ENCODE measurements around the gene GTF2A2. TPM values are rescaled to one million over a fixed set of nuclear protein-coding genes. Genes with fewer than 3 reads are reported as not detected.

Gene GTF2A2
- total and polyA plus RNA-seq, 8 donors, result 1.2 to 82.9 (median 26.5) TPM

- Histone ChIP-seq H3K36me3 (peaks cover 49 to 75% (median 71%) of the 10 kb centered on the region in 4 donors), H3K27ac (no peak overlapping the region), H3K4me3 (no peak overlapping the region), H3K9me3 (no peaks in the 10 kb centered on the region), H3K27me3 (no peaks in the 10 kb centered on the region), H3K4me1 (peaks cover 4 to 24% (median 15%) of the 10 kb centered on the region in 4 donors)
- no peak for TF ChIP-seq EP300 (IDR thresholded peaks at IDR 0.05)
- TF ChIP-seq CTCF (IDR thresholded peaks at IDR 0.05), result no peak
- TF ChIP-seq POLR2AphosphoS5 (IDR thresholded peaks at IDR 0.05), result no peak
- no peak for TF ChIP-seq POLR2A (IDR thresholded peaks at IDR 0.05)
- DNase-seq, result no peak
- intact Hi-C loops (cut with DNase I; ENCODE audit: low total_unique reads), result no loop called here
- 92 to 97% (median 96%) methylated on average over 6 of the region's 6 CpGs for WGBS, 5 donors
These were observed 23.0 kb upstream of the GTF2A2 start for GRCh38 chr15:59680346-59680745.

GRCh38 chr15:59678620-59679019, 21.3 kb upstream of the GTF2A2 start:
- no peak for TF ChIP-seq CTCF (IDR thresholded peaks at IDR 0.05)
- TF ChIP-seq POLR2AphosphoS5 (IDR thresholded peaks at IDR 0.05), result no peak
- no peak for TF ChIP-seq EP300 (IDR thresholded peaks at IDR 0.05)
- no peak for TF ChIP-seq POLR2A (IDR thresholded peaks at IDR 0.05)
- 45 to 81% (median 71%) methylated on average over 1 of the region's 1 CpG for WGBS, 5 donors
- Histone ChIP-seq H3K36me3 (peaks cover 61 to 92% (median 88%) of the 10 kb centered on the region in 4 donors), H3K27ac (no peak overlapping the region), H3K9me3 (no peaks in the 10 kb centered on the region), H3K4me1 (peaks cover 0 to 7% (median under 1%) of the 10 kb centered on the region in 4 donors), H3K4me3 (no peak overlapping the region), H3K27me3 (no peaks in the 10 kb centered on the region)
- DNase-seq, result no peak
- intact Hi-C loops (cut with DNase I; ENCODE audit: low total_unique reads), result no loop called here

DNA sequence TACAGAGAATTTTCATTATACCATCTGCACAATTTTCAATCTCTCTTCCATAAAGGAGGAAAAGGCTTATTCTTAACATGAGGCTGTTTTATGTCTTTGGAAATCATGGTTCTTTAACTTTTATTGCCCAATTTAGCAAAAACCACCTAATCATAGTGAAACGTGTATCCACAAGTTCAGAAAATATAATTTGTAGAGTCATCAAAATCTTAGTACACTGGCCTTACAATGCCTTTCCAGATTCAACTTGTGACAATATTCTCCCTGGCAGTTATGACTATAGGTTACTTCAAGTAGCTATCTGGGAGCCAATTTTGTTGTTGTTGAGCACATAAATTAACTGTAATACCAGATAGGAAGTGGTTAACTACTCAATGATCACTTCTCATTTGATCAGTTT, 20.9 kb upstream of the GTF2A2 start:
- Histone ChIP-seq H3K36me3 (peaks cover 66 to 93% (median 92%) of the 10 kb centered on the region in 4 donors), H3K4me1 (peaks cover 0 to 2% (median 0%) of the 10 kb centered on the region in 4 donors), H3K9me3 (no peaks in the 10 kb centered on the region), H3K4me3 (no peak overlapping the region), H3K27me3 (no peaks in the 10 kb centered on the region), H3K27ac (no peak overlapping the region)
- 62 to 92% (median 79%) methylated on average over 1 of the region's 1 CpG for WGBS, 5 donors
- intact Hi-C loops (cut with DNase I; ENCODE audit: low total_unique reads), result no loop called here
- TF ChIP-seq POLR2AphosphoS5 (IDR thresholded peaks at IDR 0.05) (no peak), POLR2A (IDR thresholded peaks at IDR 0.05) (no peak), CTCF (IDR thresholded peaks at IDR 0.05) (no peak), EP300 (IDR thresholded peaks at IDR 0.05) (no peak)
- no peak for DNase-seq

- peaks cover 74 to 100% (median 100%) of the 10 kb centered on the region in 4 donors for H3K36me3 ChIP-seq
- H3K4me3 ChIP-seq, result no peak overlapping the region
- no peaks in the 10 kb centered on the region for H3K27me3 ChIP-seq
- H3K4me1 ChIP-seq, result no peaks in the 10 kb centered on the region
- intact Hi-C loops (cut with DNase I; ENCODE audit: low total_unique reads), result no loop called here
- H3K9me3 ChIP-seq, result no peaks in the 10 kb centered on the region
- 94 to 100% (median 98%) methylated on average over 23 of the region's 23 CpGs for WGBS, 5 donors
- TF ChIP-seq POLR2AphosphoS5 (IDR thresholded peaks at IDR 0.05) (no peak), POLR2A (IDR thresholded peaks at IDR 0.05) (no peak), EP300 (IDR thresholded peaks at IDR 0.05) (no peak), CTCF (IDR thresholded peaks at IDR 0.05) (no peak)
- H3K27ac ChIP-seq, result no peak overlapping the region
- no peak for DNase-seq
These were observed 19.2 kb upstream of the GTF2A2 start for GRCh38 chr15:59676565-59676964.

All from stomach (tissue), 9 donors.